ENCODE results near the gene PTPN14.

The PTPN14 gene

GRCh38 chr1:214351551-214352277, 199.7 kb downstream of the PTPN14 start:
- no peak overlapping the region for H3K4me3 ChIP-seq (ENCODE audit: low read depth in 1 of 2, low read length in 2 of 2)
- no peak overlapping the region for H3K9ac ChIP-seq (ENCODE audit: low read depth, low read length)
- H3K79me2 ChIP-seq (ENCODE audit: insufficient read depth, low read length): no peaks in the 10 kb centered on the region
- H3K4me1 ChIP-seq (ENCODE audit: insufficient read depth, low read length): no peaks in the 10 kb centered on the region
- no peaks in the 10 kb centered on the region for H4K20me1 ChIP-seq (ENCODE audit: insufficient read depth, low read length)
- no peak overlapping the region for H3K4me2 ChIP-seq (ENCODE audit: insufficient read depth, low read length)
- ATAC-seq (ENCODE audit: insufficient read depth, low read depth): no peak
- no peaks in the 10 kb centered on the region for H3K9me3 ChIP-seq (ENCODE audit: insufficient read depth, low read length, severe bottlenecking)
- H3K27ac ChIP-seq (ENCODE audit: low read length): no peak overlapping the region
- no peaks in the 10 kb centered on the region for H3K36me3 ChIP-seq (ENCODE audit: insufficient read depth, low read length)
- H3K27me3 ChIP-seq (ENCODE audit: insufficient read depth, low read length, poor library complexity): no peaks in the 10 kb centered on the region
- H2AFZ ChIP-seq (ENCODE audit: low read depth, low read length): no peak overlapping the region
- no peak for TF ChIP-seq CTCF (IDR thresholded peaks at IDR 0.05; ENCODE audit: borderline replicate concordance, extremely low read depth, low read length, poor library complexity, severe bottlenecking)
- TF ChIP-seq EZH2 (IDR thresholded peaks at IDR 0.05; ENCODE audit: borderline replicate concordance, low read depth, low read length, severe bottlenecking): no peak
- DNase-seq: no peak

GRCh38 chr1:214349781-214350180, 201.6 kb downstream of the PTPN14 start:
- H4K20me1 ChIP-seq (ENCODE audit: insufficient read depth, low read length): no peaks in the 10 kb centered on the region
- TF ChIP-seq EZH2 (IDR thresholded peaks at IDR 0.05; ENCODE audit: borderline replicate concordance, low read depth, low read length, severe bottlenecking) (no peak), CTCF (IDR thresholded peaks at IDR 0.05; ENCODE audit: borderline replicate concordance, extremely low read depth, low read length, poor library complexity, severe bottlenecking) (no peak)
- ATAC-seq (ENCODE audit: insufficient read depth, low read depth) (no peak), DNase-seq (no peak)
- no peaks in the 10 kb centered on the region for H3K27me3 ChIP-seq (ENCODE audit: insufficient read depth, low read length, poor library complexity)
- H3K9me3 ChIP-seq (ENCODE audit: insufficient read depth, low read length, severe bottlenecking): peaks cover under 1% of the 10 kb centered on the region
- no peaks in the 10 kb centered on the region for H3K79me2 ChIP-seq (ENCODE audit: insufficient read depth, low read length)
- H3K9ac ChIP-seq (ENCODE audit: low read depth, low read length): no peak overlapping the region
- H3K4me2 ChIP-seq (ENCODE audit: insufficient read depth, low read length): no peak overlapping the region
- H3K4me3 ChIP-seq (ENCODE audit: low read depth in 1 of 2, low read length in 2 of 2): no peak overlapping the region
- H3K4me1 ChIP-seq (ENCODE audit: insufficient read depth, low read length): no peaks in the 10 kb centered on the region
- H2AFZ ChIP-seq (ENCODE audit: low read depth, low read length): no peak overlapping the region
- H3K27ac ChIP-seq (ENCODE audit: low read length): no peak overlapping the region
- no peaks in the 10 kb centered on the region; the same call in 1 of the 2 replicates for H3K36me3 ChIP-seq (ENCODE audit: insufficient read depth, low read length)

- Histone ChIP-seq H3K4me2 (ENCODE audit: insufficient read depth, low read length) (no peak overlapping the region), H3K4me3 (ENCODE audit: low read depth in 1 of 2, low read length in 2 of 2) (no peak overlapping the region), H4K20me1 (ENCODE audit: insufficient read depth, low read length) (no peaks in the 10 kb centered on the region), H3K36me3 (ENCODE audit: insufficient read depth, low read length) (peaks cover under 1% of the 10 kb centered on the region; the same call in 1 of the 2 replicates), H3K9me3 (ENCODE audit: insufficient read depth, low read length, severe bottlenecking) (peaks cover 2% of the 10 kb centered on the region), H3K27ac (ENCODE audit: low read length) (no peak overlapping the region), H3K9ac (ENCODE audit: low read depth, low read length) (no peak overlapping the region), H3K79me2 (ENCODE audit: insufficient read depth, low read length) (no peaks in the 10 kb centered on the region), H2AFZ (ENCODE audit: low read depth, low read length) (no peak overlapping the region), H3K4me1 (ENCODE audit: insufficient read depth, low read length) (no peaks in the 10 kb centered on the region), H3K27me3 (ENCODE audit: insufficient read depth, low read length, poor library complexity) (no peaks in the 10 kb centered on the region)
- TF ChIP-seq EZH2 (IDR thresholded peaks at IDR 0.05; ENCODE audit: borderline replicate concordance, low read depth, low read length, severe bottlenecking): no peak
- no peak for TF ChIP-seq CTCF (IDR thresholded peaks at IDR 0.05; ENCODE audit: borderline replicate concordance, extremely low read depth, low read length, poor library complexity, severe bottlenecking)
- ATAC-seq (ENCODE audit: insufficient read depth, low read depth) (no peak), DNase-seq (no peak)
Observed at GRCh38 chr1:214349008-214349407, 202.4 kb downstream of the PTPN14 start.
